GM19395 (cell line): ENCODE measurements around the gene OR2F2.

Experiments used
- ATAC-seq: cut with Tn5 transposase; IDR thresholded peaks from one replicate; pipeline ENCODE4 v1.9.1; 2021; ENCODE audit warnings: mild to moderate bottlenecking, moderate library complexity; ENCODE audit not compliant: unreplicated experiment

Gene OR2F2

DNA sequence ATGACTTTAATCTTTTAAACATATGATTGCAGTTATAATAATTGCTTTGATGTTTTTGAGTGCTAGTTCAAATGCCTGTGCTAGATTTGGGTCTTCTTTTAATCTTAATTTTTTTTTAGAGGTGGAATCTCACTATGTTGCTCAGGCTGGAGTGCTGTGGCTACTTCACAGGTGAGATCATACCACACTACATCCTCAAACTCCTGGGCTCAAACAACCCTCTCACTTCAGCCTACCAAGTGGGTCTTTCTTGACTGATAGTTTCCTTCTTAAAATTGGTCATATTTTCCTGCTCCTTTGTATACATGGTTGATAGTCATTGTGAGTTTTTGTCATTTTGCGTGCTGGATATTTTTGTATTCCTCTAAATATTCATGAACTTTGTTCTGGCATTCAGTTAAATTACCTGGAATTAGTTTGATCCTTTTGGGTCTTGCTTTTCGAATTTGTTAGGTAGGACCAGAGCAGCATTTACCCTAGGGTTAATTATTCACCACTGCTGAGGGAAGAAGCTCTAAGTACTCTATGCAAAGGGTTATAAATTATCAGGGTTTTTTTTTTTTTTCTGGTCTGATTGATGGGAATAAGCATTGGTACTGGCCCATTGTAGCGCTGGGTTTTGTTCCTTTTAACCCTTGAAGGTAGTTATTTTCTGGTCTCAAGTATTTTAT is 21.0 kb upstream of the OR2F2 start:
- ATAC-seq: no peak

DNA sequence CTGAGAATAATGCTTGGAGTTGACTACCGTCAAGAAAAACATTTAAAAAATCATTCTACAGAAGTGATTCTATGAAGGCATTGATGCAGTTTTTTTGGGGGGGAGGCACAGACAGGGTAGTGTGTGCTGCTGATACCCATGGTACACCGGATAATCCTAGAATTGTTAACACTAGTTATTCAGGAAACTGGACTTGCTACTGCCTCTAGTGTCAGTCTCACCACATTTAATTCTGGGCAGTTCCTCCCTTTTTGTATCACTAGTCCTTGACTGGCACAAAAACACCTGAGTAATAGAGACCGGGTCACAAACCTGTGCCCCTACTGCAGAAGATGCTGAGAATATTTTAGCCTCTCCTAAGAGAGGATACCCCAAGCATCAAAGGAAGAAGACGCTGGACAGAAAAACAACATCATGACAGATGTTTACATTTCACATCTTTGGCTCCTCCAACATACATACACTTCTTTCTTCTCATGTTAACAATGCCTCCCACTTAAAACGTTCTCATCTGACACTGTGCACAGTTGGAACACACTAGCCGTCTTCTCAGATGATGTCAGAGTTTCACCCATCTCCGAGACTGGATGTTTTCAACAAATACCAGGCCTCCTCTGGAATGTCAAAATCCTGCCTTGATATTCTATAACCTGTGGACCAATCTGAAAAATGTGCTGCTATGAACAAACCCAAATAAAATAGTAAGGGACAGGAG is 19.9 kb upstream of the OR2F2 start:
- no peak for ATAC-seq

DNA sequence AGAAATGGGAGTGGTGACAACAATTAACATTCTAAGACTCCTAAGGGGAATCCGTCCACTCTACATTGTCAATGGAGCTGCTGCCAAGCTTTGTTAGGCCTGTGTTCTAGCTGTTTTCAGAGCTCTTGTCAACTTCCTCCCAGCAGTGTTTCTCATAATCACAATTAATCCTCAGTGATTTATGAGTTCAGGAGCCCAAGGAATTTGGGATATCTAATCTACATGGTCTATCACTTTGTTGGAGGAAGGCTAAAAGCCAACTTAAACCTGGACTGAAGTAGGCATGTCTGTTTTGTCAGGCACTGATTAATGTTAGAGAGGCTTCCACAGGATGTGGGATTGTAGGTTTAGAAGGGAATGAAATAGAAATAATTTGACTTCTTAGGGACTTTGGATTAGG is 10.2 kb upstream of the OR2F2 start:
- ATAC-seq: no peak

- no peak for ATAC-seq
Observed at GRCh38 chr7:143929224-143929920, 5.7 kb upstream of the OR2F2 start.

DNA sequence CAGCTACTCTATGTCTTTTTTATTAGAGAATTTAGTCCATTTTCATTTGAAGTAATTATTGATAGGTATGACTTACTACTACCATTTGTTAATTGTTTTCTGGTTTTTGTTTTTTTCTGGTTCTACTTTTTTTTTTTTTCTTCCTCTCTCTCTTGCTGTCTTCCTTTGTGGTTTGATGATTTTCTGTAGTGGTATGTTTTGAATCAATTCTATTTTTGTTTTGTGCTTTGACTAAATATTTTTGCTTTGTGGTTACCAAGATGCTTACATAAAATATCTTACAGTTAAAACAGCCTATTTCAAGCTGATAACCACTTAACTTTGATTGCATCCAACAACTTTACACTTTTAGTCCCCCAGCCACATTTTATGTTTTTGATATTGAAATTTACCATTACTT is 3.3 kb upstream of the OR2F2 start:
- ATAC-seq: no peak

DNA sequence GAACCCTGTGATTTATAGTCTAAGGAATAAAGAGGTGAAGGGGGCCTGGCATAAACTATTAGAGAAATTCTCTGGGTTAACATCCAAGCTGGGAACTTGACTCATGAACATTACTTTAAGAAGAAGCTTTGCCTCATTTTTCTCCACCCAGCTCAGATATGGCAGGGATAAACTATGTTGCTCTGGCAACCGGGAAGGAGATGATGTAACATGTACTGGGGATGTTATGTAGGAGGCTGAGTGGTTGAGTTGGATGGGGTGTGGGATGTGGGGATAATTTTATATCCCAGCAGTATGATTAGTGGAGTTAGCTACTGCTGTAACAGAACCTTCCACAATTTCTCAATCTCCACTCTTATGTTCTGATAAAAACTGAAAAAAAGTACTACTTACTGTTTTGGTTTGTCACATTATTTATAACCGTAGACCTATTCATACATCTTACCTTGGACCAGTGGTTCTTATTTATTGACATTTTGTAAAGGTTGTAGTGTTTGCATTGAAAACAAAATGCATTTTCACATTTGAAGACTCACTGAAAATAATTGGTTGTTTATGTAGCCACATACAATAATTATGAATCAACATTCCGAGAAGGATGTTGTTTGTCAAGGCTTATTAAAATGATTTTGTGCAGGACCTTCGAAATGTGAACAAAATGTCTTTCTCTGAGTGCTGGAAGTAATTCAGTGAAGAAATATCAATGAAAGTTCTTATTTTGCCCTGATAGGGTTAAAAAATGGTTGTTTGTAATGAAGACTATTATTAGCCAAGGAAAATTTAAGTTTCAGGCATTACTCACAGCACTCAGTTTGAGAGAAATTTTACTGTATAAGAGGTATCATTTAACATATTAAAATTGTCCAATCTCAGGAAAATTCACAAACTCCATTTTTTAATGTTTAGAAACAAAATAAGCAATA is 1.3 kb downstream of the OR2F2 start:
- no peak for ATAC-seq

GRCh38 chr7:143938379-143939243 is 3.6 kb downstream of the OR2F2 start:
- no peak for ATAC-seq

DNA sequence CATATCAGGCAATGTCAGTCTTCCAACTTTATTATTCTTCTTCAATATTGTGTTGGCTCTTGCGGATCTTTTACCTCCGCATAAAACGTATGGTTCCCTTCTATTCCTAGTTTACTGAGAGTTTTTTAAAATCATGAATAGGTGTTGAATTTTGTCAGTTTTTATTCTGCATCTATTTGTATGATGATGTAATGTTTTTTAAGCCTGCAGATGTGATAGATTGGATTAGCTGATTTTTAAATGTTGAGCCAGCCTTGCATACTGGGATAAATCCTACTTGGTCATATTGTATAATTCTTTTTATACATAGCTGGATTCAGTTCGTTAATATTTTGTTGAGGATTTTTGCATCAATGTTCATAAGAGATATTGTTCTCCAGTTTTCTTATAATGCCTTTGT is 10.4 kb downstream of the OR2F2 start:
- ATAC-seq: no peak

- no peak for ATAC-seq
Observed at GRCh38 chr7:143947111-143947510, 12.1 kb downstream of the OR2F2 start.

GRCh38 chr7:143948733-143949132 is 13.7 kb downstream of the OR2F2 start:
- ATAC-seq: no peak

- no peak for ATAC-seq
Observed at GRCh38 chr7:143953421-143953820, 18.4 kb downstream of the OR2F2 start.

GRCh38 chr7:143954135-143954534 is 19.1 kb downstream of the OR2F2 start:
- ATAC-seq: no peak

GRCh38 chr7:143954544-143954943 is 19.5 kb downstream of the OR2F2 start, which contains the start of gene OR2F1:
OR2F1 (plus strand) TSS chr7:143954844; CDS start chr7:143959971, 5,127 bp downstream.
- no peak for ATAC-seq

- no peak for ATAC-seq
Observed at GRCh38 chr7:143958781-143959180, 23.7 kb downstream of the OR2F2 start.

GRCh38 chr7:143960813-143961610 is 26.0 kb downstream of the OR2F2 start:
- ATAC-seq: no peak

DNA sequence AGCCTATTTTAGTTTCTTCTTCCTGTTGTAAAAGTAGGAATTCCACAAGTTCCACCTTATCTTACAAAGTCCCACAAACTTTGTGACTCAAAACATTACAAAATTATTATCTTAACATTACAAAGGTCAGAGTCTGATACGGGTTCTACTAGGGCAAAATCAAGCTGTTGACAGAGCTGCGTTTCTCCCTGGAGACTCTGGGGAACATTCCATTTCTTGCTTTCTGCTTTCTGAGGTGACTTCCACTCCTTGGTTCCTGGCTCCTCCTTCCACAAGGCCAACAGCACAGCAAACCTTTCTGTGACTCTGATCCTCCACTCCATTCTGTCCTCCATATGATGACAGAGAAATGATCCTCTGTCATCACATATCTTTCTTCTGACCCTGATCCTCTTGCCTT is 30.2 kb downstream of the OR2F2 start:
- no peak for ATAC-seq

DNA sequence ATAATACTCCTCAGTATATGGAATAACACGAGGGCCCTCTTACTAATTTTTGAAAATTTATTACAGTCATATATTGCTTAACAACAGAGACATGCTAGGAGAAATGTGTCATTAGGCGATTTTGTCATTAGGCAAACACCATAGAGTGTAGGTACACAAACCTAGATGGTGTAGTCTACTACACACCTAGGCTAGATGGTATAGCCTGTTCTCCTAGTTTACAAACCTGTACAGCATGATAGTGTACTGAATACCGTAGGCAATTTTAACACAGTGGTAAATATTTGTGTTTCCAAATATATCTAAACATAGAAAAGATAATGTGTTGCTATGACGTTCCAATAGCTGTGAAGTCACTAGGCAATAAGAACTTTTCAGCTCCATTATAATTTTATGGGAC is 32.4 kb downstream of the OR2F2 start:
- ATAC-seq: no peak

DNA sequence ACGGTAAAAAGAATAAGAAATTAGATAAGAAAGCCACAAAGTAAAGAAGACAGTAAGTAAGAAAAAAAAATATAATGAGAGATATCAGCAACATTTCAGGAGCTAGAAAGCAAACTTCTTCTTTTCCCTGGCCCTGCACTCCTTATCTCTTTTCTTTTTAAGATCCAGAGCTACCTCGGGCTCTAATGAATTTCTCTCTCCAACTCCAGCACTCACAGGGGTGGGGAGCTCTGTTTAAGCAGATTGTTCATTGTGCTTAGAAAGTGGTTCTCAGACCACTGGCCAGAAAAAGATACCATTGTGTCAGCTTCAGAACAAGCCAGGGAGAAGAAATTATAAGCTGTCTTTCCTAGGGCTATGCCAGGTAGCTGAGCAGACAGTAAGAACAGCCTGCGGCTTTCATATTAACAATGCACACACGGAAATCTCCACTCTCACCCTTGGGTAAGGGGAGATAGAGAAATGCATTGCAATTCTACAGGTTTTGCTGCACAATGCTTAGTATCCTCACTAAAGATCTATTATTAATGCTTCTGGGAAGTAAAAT is 38.9 kb downstream of the OR2F2 start:
- ATAC-seq: no peak

GRCh38 chr7:143974459-143974858 is 39.4 kb downstream of the OR2F2 start:
- ATAC-seq: no peak
